Measurements from ENCODE around the gene ZMIZ1.
A peak's percentile ranks its signal among the peaks of the same experiment; 100 is the strongest.

Gene ZMIZ1

GRCh38 chr10:79082631-79083596 is 14.1 kb downstream of the ZMIZ1 start:
- peak; percentile 53 for DNase-seq

- peak; percentile 87 for DNase-seq
Measured at GRCh38 chr10:79084012-79084971, 15.5 kb downstream of the ZMIZ1 start.

DNA sequence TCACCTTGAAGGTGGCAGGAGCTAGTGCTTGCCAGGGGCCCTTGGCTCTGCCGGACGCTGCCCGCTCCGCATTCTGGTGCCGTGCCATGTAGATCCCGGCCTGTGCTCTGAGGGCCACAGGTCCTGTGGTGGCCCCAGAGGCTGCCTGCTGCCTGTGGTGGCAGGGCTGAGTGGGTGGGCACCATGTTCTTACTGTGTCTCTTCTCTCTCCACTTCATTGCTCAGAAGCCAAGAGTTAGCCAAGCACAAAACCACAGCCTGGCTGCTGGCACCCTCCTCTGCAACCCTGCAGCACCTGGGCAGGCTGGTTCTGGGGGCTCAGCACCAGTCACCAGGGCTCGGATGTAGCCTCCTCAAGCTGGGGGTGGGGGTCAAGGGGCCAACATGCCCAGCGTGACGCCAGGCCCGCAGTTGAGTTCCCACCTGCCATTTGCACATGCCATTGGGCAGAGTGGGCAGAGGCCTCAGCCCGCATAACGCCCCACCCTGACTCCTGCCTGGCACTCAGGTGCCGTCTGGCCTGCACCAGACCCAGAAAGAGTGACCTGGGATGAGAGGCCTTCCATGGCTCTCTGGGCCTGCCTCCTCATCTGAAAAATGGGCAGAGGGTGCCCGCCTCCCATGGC is 16.3 kb downstream of the ZMIZ1 start:
- no peak for DNase-seq

DNA sequence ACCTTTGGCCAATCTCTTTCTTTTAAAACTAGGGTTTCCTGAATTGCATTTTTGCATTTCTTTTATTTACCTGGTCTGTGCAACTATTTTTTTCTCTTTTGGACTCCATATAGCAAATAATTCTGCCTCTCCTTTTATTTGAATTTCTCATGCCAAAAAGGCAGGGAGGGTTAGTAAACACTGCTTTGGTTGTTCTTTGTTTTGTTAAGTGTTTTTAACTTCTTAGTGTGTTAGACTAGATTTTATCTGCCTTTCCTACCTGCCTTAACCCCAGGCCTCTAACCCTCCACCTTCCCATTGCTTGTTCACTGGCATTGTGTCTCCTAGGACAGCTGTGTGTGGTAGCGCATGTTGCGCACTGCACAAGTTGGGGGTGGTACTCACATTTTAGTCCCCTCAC is 18.1 kb downstream of the ZMIZ1 start:
- no peak for DNase-seq

DNA sequence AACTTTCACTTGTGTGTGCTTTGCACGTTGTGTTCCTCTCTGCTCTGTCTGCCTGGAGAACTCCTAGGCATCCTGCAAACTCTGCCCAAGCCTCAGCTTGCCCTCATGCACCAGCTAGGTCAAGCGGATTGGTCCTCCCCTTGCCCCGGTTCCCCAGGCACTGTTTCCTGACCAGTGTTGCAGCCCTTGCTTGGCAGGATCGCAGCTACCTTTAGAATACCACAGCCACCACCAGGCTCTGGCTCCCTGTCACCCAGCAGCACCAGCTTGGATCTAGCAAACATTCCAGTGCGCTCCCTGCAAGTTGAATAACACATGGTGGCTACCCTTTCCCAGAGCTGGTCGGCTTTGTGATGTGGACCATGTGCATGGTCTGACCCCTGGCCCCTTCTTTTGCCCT is 19.0 kb downstream of the ZMIZ1 start:
- no peak for DNase-seq

DNA sequence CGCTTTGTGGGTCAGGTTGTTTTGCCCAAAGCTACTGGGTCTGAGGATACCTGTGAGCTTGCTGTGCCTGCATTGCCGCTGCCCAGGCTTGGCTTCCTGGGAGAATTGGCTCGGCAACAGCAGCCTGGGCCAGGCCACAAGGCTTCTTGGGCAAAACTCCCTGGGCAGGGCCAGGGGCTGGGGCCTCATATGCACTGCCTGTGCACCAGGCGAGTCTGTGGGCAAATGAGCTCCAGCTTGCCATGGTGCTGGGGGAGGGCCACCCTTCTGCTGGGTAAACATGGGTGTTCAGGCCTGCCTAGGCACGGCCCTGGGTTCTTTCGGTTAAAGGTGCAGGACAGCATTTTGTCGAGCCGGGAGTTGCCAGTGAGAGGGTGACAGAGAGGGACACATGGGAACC is 19.4 kb downstream of the ZMIZ1 start:
- no peak for DNase-seq

DNA sequence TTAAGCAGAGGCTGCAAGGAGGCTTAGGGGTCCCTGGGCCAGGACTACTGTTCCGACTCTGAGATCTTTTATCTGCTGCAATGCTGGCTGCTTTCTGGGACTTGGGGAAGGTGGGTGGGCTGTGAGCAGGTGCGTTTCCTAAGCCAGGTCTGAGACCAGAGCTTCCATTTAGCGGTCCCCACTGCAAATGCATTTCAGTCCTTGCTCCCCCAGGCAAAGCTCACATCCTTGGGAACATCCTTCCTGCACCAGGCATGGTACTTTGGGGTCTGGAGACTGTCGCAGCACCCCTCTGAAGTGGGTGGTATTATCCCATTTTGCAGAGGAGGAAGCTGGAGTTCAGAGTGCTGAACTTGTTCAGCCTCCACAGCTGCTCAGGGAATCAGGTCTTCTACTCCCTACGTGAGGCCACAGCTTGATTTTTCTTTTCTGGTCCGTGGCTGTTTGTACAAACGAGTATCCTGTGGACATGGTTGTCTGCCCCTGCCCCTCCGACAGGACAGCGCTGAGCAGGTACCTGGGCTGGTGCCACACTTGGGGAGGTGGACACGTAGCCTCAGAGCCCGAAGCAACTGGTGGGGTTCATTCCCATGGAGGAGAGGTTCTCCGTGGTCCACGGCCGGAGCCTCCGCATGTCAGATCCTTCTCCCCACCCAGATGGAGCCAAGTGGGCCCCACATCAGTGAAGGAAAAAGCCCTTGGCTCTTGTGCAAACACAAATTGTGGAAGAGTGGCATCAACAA is 20.0 kb downstream of the ZMIZ1 start:
- no peak for DNase-seq

GRCh38 chr10:79089632-79090031 is 20.9 kb downstream of the ZMIZ1 start:
- DNase-seq: no peak

GRCh38 chr10:79090134-79090803 is 21.5 kb downstream of the ZMIZ1 start:
- DNase-seq: peak; percentile 46

DNA sequence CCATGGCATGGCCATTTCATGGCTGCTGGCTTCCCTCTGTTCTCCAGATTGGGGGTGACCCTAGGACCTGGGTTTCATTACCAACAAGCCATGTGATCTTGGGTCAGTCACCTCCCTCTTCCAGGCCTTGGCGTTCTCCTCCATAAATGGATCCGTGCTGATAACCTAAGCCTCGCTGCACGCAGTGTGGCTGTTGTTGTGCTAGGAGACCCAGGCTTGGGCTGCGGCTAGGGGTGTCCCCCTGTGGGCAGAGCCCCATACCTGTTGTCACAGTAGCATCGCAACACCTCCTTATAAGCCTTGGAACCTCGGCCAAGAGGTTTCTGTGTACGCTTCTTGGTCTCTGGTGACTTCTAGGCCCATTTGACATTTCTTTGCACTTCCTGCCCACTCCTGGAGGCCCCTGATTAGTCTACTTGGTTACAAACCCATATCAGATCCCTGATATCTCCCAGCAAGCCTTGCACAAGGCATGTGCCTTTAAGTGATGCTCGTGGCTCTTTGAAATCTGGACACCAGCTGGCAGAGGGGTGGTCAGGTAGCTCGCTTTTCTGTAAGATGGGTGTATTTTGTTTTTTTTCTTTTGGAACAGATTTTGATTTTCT is 23.6 kb downstream of the ZMIZ1 start:
- peak; percentile 85 for DNase-seq

DNA sequence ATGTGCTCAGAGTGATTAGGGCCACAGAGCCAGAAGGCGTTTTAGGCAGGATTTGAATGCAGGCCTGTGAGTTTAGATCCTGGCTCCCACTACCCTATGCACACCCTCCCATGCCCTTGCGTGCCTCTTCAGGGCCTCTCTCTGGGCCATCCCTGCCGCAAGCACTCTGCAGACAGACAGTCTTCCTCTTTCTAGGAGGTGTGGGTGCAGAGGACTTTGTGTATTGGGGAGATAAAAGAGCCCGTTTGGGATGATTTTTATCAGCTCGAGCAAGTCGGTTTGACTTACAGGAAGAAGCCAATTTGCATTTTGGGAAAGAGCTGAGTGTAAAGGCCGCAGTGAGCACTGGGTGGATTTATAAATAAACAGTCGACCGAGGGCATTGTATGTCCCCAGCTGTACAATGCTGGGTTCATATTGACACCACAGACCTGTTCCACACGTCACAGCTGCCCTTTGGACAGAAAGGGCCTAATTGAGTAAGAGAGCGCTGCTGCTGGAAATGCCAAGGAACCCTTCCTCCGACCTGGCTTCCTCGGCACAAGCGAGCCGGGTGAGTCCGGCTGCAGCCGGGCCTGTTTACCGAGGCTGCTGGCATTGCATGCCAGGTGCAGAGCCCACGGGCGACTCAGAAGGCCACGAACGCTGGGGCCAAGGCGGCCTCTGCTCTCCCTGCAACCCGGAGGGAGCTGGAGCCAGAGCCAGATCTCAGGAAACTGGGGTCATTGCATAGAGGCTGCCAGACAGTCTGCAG is 25.1 kb downstream of the ZMIZ1 start:
- peak; percentile 97 for DNase-seq

DNA sequence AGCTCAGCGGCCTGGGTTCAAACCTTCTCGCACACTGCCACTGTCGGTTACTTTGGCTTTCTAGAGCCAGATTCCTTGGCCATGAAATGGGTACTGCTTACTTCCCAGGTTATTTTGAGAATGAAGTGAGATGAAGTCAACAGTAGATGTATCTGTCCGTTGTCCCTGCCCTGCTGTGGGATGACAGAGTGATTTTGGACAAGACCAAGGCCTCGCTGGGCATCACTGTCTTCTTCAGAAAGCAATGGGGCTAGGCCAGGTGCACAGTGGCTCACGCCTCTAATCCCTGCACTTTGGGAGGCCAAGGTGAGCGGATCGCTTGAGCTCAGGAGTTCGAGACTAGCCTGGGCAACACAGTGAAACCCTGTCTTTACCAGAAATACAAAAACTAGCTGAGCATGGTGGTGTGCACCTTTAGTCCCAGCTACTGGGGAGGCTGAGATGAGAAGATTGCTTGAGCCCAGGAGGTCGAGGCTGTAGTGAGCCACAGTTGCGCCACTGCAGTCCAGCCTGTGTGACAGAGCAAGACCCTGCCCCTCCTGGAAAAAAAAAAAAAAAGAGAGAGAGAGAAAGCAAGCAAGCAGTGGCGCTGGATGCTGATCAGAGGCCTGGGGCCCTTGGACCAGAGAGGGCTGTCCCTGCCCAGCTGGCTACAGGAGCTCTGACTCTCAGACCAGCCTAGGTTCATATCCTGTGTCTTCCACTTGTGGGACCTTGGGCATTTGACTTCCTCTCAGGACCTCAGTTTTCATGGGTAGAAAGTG is 25.8 kb downstream of the ZMIZ1 start:
- DNase-seq: no peak

- no peak for DNase-seq
Measured at GRCh38 chr10:79095316-79095715, 26.6 kb downstream of the ZMIZ1 start.

DNA sequence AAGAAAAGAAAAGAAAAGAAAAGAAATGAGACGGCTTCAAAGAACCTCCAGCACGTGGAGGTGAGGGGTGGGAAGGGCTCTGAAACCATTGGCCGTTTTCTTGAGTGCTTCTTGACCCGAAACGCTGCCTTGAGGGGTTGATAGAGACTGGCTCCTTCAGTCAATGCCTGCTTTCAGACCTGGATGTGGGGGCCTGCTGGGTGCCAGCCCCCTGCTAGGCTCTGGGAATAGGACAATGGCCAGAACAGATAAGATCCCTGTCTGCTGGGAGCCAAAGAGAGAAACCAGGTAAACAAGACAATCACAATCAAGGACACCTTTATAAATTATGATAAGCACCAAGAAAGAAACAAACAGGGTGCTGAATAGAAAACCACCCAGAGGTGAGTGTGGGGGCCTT is 27.7 kb downstream of the ZMIZ1 start:
- no peak for DNase-seq

- DNase-seq: peak; percentile 63
Measured at GRCh38 chr10:79097021-79097872, 28.5 kb downstream of the ZMIZ1 start.

DNA sequence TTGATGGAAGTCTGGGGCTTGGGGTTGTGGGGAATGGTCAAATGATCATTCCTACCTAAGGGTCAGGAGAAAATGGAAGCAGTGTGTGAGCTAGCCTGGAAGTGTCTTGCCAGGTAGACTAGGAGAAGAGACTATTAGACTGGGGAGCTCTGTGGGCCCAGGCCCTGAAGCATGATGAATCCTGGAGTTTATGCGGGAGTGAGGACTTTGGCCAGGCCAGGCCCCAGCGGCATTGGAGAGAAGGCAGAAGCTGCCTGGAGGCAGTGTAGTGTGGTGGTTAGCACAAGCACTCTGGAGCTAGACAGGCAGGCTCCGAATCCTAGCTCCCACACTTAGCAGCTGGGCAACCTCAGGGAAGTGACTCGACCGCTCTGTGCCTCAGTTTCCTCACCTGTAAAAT is 29.3 kb downstream of the ZMIZ1 start:
- no peak for DNase-seq

DNA sequence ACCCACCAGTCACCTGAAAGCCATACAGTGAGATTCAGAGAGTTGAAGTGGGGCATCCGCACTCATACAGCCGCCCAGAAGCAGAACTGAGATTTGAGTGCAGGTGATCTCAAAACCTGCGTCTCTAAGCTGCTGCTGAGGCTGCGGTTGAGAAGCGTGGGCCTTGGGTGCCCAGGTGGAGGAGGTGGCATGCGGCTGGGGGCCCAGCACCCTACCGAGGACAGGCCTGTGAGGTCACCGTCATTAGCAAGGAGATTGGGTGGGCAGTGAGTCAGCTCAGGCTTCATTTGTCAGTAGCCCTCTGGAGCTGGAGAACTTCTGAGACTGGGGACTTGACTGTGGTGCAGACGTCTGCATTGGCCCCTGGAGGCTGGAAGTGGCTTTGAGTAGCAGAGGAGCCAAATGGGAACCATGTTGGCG is 29.8 kb downstream of the ZMIZ1 start:
- DNase-seq: no peak

GRCh38 chr10:79099898-79100448 is 31.2 kb downstream of the ZMIZ1 start:
- DNase-seq: no peak
